VCaP (cell line): ENCODE data around the gene ST6GALNAC1.

Experiments
- H3K27ac ChIP-seq: fragments of 450-650 bp; 2 replicates; pipeline ENCODE4 v1.5.1; 2017
- TF ChIP-seq, protein P1 (sequence below): fragments of 450-650 bp; conservative IDR thresholded peaks from 2 replicates; pipeline ENCODE4 v1.5.1; 2017; ENCODE audit warnings: mild to moderate bottlenecking, moderate library complexity

ST6GALNAC1 gene

DNA sequence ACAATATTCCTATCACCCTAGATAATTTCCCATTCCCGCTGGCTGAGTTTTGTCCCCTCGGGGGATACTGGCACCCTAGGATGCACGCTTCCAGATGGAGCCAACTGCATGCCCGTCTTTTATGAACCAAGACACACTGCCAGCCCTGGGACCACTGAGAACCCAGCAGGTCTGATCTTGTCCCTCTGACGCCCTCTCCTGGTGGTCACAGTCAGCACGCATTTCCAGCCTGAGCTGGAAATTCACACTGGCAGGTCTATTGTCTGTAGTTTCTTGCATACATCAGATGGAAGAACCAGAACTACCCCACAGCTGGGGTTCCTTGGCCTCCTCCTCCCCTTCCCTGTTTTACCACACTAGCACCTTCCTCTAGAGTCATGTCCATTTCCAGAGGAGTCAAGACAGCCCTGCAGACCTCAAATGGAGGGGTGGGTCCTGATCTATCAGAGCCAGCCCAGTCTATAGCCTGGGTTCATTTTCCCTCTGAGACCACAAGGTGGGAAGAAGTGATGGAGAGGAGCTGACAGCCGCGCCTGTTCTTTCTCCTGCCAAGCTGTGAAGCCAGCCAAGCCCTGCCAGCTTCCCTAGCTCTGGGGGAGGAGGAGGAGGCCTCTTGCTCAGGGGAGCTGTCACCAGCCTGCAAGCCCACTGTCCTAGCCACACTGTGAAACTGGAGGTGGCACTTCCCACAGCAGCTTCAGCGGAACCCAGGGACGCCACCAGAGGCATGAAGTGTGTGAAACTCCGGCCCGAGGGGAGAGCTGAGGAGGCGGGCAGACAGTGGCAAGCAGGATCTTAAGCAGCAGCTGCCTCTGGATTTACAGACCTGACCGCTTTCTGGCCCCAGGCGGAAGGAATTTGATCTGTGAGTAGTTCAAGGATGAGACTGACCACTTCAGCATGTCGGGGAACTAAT is 37.9 kb upstream of the ST6GALNAC1 start:
- TF ChIP-seq, protein P1, sequence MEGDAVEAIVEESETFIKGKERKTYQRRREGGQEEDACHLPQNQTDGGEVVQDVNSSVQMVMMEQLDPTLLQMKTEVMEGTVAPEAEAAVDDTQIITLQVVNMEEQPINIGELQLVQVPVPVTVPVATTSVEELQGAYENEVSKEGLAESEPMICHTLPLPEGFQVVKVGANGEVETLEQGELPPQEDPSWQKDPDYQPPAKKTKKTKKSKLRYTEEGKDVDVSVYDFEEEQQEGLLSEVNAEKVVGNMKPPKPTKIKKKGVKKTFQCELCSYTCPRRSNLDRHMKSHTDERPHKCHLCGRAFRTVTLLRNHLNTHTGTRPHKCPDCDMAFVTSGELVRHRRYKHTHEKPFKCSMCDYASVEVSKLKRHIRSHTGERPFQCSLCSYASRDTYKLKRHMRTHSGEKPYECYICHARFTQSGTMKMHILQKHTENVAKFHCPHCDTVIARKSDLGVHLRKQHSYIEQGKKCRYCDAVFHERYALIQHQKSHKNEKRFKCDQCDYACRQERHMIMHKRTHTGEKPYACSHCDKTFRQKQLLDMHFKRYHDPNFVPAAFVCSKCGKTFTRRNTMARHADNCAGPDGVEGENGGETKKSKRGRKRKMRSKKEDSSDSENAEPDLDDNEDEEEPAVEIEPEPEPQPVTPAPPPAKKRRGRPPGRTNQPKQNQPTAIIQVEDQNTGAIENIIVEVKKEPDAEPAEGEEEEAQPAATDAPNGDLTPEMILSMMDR = peak; percentile 92
- H3K27ac ChIP-seq = no peak overlapping the region

GRCh38 chr17:76679239-76679638 is 35.7 kb upstream of the ST6GALNAC1 start:
- TF ChIP-seq, protein P1 = no peak
- no peak overlapping the region for H3K27ac ChIP-seq

GRCh38 chr17:76678330-76678729 is 34.8 kb upstream of the ST6GALNAC1 start:
- peak overlapping the region; percentile 55 for H3K27ac ChIP-seq
- TF ChIP-seq, protein P1 = no peak

GRCh38 chr17:76677406-76677805 is 33.8 kb upstream of the ST6GALNAC1 start:
- H3K27ac ChIP-seq = peak overlapping the region; percentile 55
- TF ChIP-seq, protein P1 = no peak

- TF ChIP-seq, protein P1 = no peak
Observed at GRCh38 chr17:76676629-76677028, 33.1 kb upstream of the ST6GALNAC1 start.

DNA sequence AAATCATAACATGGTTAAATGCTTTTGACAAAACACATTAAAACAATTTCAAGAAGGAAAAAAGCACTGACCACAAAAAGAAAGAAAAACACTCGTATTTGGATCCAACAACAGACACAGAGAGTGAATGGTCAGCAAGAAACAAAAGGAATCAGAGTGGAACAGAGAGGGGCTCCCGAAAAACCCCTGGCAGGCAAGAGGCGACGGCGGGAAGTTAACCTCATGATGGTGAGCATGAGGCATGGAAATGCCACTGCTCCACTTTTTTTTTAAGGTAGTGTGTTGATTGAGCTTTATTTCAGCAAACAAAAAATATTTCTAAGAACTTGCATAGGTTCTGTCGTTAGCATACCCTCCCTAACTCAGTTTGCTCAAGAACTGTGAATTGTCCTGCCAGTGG is 32.1 kb upstream of the ST6GALNAC1 start:
- TF ChIP-seq, protein P1 = no peak
- H3K27ac ChIP-seq = no peak overlapping the region

More at GRCh38 chr17:76676629-76677028, 33.1 kb upstream of the ST6GALNAC1 start:
- H3K27ac ChIP-seq = no peak overlapping the region

GRCh38 chr17:76674600-76674999 is 31.0 kb upstream of the ST6GALNAC1 start:
- TF ChIP-seq, protein P1 = no peak
- H3K27ac ChIP-seq = no peak overlapping the region
